Measurements from ENCODE around the gene TM7SF2. TPM values are rescaled to one million over a fixed set of nuclear protein-coding genes. Genes with fewer than 3 reads are reported as not detected.

Gene TM7SF2
- total and polyA plus RNA-seq, 2 of the 13 experiments (the other 11 are each of a cell fraction or from before 2014, with no cell fraction given) = 56.0 to 66.9 TPM

GRCh38 chr11:65066315-65066714, 45.4 kb upstream of the TM7SF2 start (continued):
- TF ChIP-seq KLF16 (CRISPR knock-in tag; IDR thresholded peaks at IDR 0.05) = no peak; a peak in 1 of 4 replicates
- TF ChIP-seq ZBTB7B (CRISPR knock-in tag; IDR thresholded peaks at IDR 0.05) = no peak
- no peak for TF ChIP-seq SUZ12 (IDR thresholded peaks at IDR 0.05; ENCODE audit: low read depth, low read length)
- no peak for TF ChIP-seq EED (CRISPR knock-in tag; IDR thresholded peaks at IDR 0.05)
- TF ChIP-seq, protein P1, sequence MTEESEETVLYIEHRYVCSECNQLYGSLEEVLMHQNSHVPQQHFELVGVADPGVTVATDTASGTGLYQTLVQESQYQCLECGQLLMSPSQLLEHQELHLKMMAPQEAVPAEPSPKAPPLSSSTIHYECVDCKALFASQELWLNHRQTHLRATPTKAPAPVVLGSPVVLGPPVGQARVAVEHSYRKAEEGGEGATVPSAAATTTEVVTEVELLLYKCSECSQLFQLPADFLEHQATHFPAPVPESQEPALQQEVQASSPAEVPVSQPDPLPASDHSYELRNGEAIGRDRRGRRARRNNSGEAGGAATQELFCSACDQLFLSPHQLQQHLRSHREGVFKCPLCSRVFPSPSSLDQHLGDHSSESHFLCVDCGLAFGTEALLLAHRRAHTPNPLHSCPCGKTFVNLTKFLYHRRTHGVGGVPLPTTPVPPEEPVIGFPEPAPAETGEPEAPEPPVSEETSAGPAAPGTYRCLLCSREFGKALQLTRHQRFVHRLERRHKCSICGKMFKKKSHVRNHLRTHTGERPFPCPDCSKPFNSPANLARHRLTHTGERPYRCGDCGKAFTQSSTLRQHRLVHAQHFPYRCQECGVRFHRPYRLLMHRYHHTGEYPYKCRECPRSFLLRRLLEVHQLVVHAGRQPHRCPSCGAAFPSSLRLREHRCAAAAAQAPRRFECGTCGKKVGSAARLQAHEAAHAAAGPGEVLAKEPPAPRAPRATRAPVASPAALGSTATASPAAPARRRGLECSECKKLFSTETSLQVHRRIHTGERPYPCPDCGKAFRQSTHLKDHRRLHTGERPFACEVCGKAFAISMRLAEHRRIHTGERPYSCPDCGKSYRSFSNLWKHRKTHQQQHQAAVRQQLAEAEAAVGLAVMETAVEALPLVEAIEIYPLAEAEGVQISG (CRISPR knock-in tag; IDR thresholded peaks at IDR 0.05) = peak; percentile 41; the same call in 1 of the 2 replicates
- no peak for TF ChIP-seq IKZF1 (IDR thresholded peaks at IDR 0.05)
- TF ChIP-seq, protein P2, sequence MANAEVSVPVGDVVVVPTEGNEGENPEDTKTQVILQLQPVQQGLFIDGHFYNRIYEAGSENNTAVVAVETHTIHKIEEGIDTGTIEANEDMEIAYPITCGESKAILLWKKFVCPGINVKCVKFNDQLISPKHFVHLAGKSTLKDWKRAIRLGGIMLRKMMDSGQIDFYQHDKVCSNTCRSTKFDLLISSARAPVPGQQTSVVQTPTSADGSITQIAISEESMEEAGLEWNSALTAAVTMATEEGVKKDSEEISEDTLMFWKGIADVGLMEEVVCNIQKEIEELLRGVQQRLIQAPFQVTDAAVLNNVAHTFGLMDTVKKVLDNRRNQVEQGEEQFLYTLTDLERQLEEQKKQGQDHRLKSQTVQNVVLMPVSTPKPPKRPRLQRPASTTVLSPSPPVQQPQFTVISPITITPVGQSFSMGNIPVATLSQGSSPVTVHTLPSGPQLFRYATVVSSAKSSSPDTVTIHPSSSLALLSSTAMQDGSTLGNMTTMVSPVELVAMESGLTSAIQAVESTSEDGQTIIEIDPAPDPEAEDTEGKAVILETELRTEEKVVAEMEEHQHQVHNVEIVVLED (CRISPR knock-in tag; IDR thresholded peaks at IDR 0.05; ENCODE audit: borderline replicate concordance) = 0 out of 2 replicates have a peak, but pooled peaks have one; percentile 16
- TF ChIP-seq ZNF296 (CRISPR knock-in tag; conservative IDR thresholded peaks at IDR 0.05) = 0 out of 2 replicates have a peak, but pooled peaks have one; percentile 37
- TF ChIP-seq ZNF33B (CRISPR knock-in tag; IDR thresholded peaks at IDR 0.05) = no peak
- no peak for TF ChIP-seq TCF7 (IDR thresholded peaks at IDR 0.05; ENCODE audit: low read depth)
- no peak for TF ChIP-seq MAZ (IDR thresholded peaks at IDR 0.05; ENCODE audit: borderline replicate concordance, low read depth, low read length)
- no peak for TF ChIP-seq MAZ (CRISPR knock-in tag; IDR thresholded peaks at IDR 0.05; ENCODE audit: low read depth)
- TF ChIP-seq ZNF543 (CRISPR knock-in tag; IDR thresholded peaks at IDR 0.05) = no peak
- TF ChIP-seq SMARCE1 (IDR thresholded peaks at IDR 0.05; ENCODE audit: borderline replicate concordance) = no peak
- TF ChIP-seq NR2C2 (CRISPR knock-in tag; IDR thresholded peaks at IDR 0.05; ENCODE audit: borderline replicate concordance) = 0 out of 2 replicates have a peak, but pooled peaks have one; percentile 27
- no peak for TF ChIP-seq ZNF354B (CRISPR knock-in tag; IDR thresholded peaks at IDR 0.05)
- no peak for TF ChIP-seq HDAC6 (IDR thresholded peaks at IDR 0.05; ENCODE audit: low read depth, low read length)
- TF ChIP-seq ZSCAN30 (CRISPR knock-in tag; IDR thresholded peaks at IDR 0.05) = no peak
- TF ChIP-seq AGO1 (IDR thresholded peaks at IDR 0.05; ENCODE audit: low read depth, low read length, poor library complexity, severe bottlenecking) = no peak
- no peak for TF ChIP-seq SPEN (CRISPR knock-in tag; IDR thresholded peaks at IDR 0.05; ENCODE audit: low read depth)
- TF ChIP-seq IKZF4 (CRISPR knock-in tag; IDR thresholded peaks at IDR 0.05; ENCODE audit: borderline replicate concordance, low read depth, not compliant biosample characterization) = peak; percentile 67
- peak; percentile 26; the same call in 1 of the 2 replicates for TF ChIP-seq ZNF274 (CRISPR knock-in tag; IDR thresholded peaks at IDR 0.05)
- TF ChIP-seq HNF4A (CRISPR knock-in tag; IDR thresholded peaks at IDR 0.05) = 0 out of 2 replicates have a peak, but pooled peaks have one; percentile 2
- TF ChIP-seq, protein P3, sequence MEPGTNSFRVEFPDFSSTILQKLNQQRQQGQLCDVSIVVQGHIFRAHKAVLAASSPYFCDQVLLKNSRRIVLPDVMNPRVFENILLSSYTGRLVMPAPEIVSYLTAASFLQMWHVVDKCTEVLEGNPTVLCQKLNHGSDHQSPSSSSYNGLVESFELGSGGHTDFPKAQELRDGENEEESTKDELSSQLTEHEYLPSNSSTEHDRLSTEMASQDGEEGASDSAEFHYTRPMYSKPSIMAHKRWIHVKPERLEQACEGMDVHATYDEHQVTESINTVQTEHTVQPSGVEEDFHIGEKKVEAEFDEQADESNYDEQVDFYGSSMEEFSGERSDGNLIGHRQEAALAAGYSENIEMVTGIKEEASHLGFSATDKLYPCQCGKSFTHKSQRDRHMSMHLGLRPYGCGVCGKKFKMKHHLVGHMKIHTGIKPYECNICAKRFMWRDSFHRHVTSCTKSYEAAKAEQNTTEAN (CRISPR knock-in tag; conservative IDR thresholded peaks at IDR 0.05) = no peak
- no peak for TF ChIP-seq ZKSCAN8 (CRISPR knock-in tag; IDR thresholded peaks at IDR 0.05; ENCODE audit: borderline replicate concordance)
- no peak for TF ChIP-seq PITX1 (CRISPR knock-in tag; IDR thresholded peaks at IDR 0.05)
- no peak for TF ChIP-seq FOXM1 (CRISPR knock-in tag; IDR thresholded peaks at IDR 0.05)

All from HepG2 (cell line).